Astrocyte of the spinal cord (primary cell): ENCODE measurements around the gene GNB3.

Source experiments
- DNase-seq: peaks from one replicate; pipeline ENCODE4 v3.0.0; 2011; ENCODE audit warnings: low read depth, low spot score
- H3K4me3 ChIP-seq: 2 replicates; pipeline ENCODE4 v1.5.1; 2011; ENCODE audit warnings: low read depth, mild to moderate bottlenecking, low read length, moderate library complexity
- CTCF ChIP-seq: IDR thresholded peaks from 2 replicates; pipeline ENCODE4 v1.5.1; 2012; ENCODE audit warnings: low read depth, mild to moderate bottlenecking, low read length, inconsistent platforms
- in situ Hi-C: cut with HindIII; loops from 2 replicates; pipeline ENCODE4 v1.10.0; 2017; ENCODE audit warnings: low sequenced_read_pairs

Gene GNB3

DNA sequence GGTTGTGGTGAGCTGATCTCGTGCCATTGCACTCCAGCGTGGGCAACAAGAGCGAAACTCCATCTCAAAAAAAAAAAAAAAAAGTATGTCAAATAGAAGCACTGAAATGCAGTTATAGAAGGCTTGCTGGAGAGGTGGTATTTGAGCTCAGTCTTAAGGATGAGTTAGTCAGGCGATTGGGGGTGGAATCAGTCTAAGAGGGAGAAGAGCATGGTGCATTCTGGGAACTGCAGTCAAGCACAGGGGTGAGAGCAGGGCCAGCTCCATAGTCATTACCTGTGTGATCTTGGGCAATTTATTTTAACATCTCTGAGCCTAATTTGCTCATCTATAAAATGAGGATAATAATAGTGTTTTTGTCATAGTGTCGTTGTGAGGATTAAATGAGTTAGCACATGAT lies 5.9 kb upstream of the GNB3 start:
- TF ChIP-seq CTCF = no peak
- H3K4me3 ChIP-seq = no peak overlapping the region
- DNase-seq = no peak
- in situ Hi-C loops = no loop called here

GRCh38 chr12:6836851-6837250 lies 3.9 kb upstream of the GNB3 start:
- H3K4me3 ChIP-seq = no peak overlapping the region
- in situ Hi-C loops = no loop called here
- DNase-seq = no peak
- no peak for TF ChIP-seq CTCF

GRCh38 chr12:6837370-6838060 lies 3.2 kb upstream of the GNB3 start:
- DNase-seq = no peak
- no peak for TF ChIP-seq CTCF
- no peak overlapping the region for H3K4me3 ChIP-seq
- in situ Hi-C loops = no loop called here

- in situ Hi-C loops = no loop called here
- no peak for DNase-seq
- no peak overlapping the region for H3K4me3 ChIP-seq
- TF ChIP-seq CTCF = no peak
Observed at GRCh38 chr12:6838854-6839253, 1.9 kb upstream of the GNB3 start.

- in situ Hi-C loops = no loop called here
- DNase-seq = no peak
- no peak for TF ChIP-seq CTCF
- H3K4me3 ChIP-seq = no peak overlapping the region
Observed at GRCh38 chr12:6839482-6840201, 1.1 kb upstream of the GNB3 start.

GRCh38 chr12:6840330-6840729 lies 395 bp upstream of the GNB3 start:
- in situ Hi-C loops = no loop called here
- no peak for DNase-seq
- TF ChIP-seq CTCF = no peak
- H3K4me3 ChIP-seq = no peak overlapping the region
